MCF 10A (cell line): ENCODE results near the gene GGACT. TPM values are rescaled to one million over a fixed set of nuclear protein-coding genes. Genes with fewer than 3 reads are reported as not detected.

Experiments used
- BruUV-seq: library from RNA; stranded (reverse); fragments of 400-500 nt; replicated peaks from 2 replicates; lab custom pipeline; 2021; lab: Mats Ljungman, UMichigan
- CTCF ChIA-PET: fragments of 300-600 bp; sonication (Branson Sonifier 250); formaldehyde crosslinking; extraction: SDS; loops from one replicate; lab custom pipeline; 2021; ENCODE audit warnings: antibody characterized with exemption, inconsistent platforms; lab: Yijun Ruan, JAX
- POLR2A ChIA-PET: fragments of 300-600, 350-650 bp; sonication (Branson Sonifier 250); formaldehyde crosslinking; extraction: SDS; loops from one replicate; lab custom pipeline; 2020; ENCODE audit warnings: antibody characterized with exemption, inconsistent platforms; lab: Yijun Ruan, JAX
- DNase-seq: peaks from one replicate; pipeline ENCODE4 v3.0.0-alpha.2; 2018; ENCODE audit not compliant: unreplicated experiment
- H3K27ac Mint-ChIP-seq: one replicate; pipeline ENCODE4 v1.8.0; 2022; ENCODE audit warnings: mild to moderate bottlenecking, low read depth, mixed read lengths; ENCODE audit not compliant: unreplicated experiment
- H3K27me3 Mint-ChIP-seq: one replicate; pipeline ENCODE4 v1.8.0; 2022; ENCODE audit warnings: mixed read lengths; ENCODE audit not compliant: insufficient read depth, unreplicated experiment
- H3K36me3 Mint-ChIP-seq: one replicate; pipeline ENCODE4 v1.8.0; 2022; ENCODE audit warnings: mild to moderate bottlenecking, moderate library complexity, mixed read lengths; ENCODE audit not compliant: insufficient read depth, unreplicated experiment
- H3K4me1 Mint-ChIP-seq: one replicate; pipeline ENCODE4 v1.8.0; 2022; ENCODE audit warnings: mixed read lengths; ENCODE audit not compliant: insufficient read depth, unreplicated experiment
- H3K4me3 Mint-ChIP-seq: one replicate; pipeline ENCODE4 v1.8.0; 2022; ENCODE audit warnings: mild to moderate bottlenecking, moderate library complexity, mixed read lengths; ENCODE audit not compliant: unreplicated experiment
- H3K9me3 Mint-ChIP-seq: one replicate; pipeline ENCODE4 v1.8.0; 2022; ENCODE audit warnings: mixed read lengths; ENCODE audit not compliant: unreplicated experiment
- CTCF ChIP-seq: fragments of 200-600 bp; IDR thresholded peaks from one replicate; pipeline ENCODE4 v1.8.0; 2022; ENCODE audit warnings: antibody characterized with exemption, mild to moderate bottlenecking; ENCODE audit not compliant: unreplicated experiment
- intact Hi-C: fragments of 100-400 bp; cut with micrococcal nuclease; formaldehyde crosslinking; loops from 2 replicates; pipeline ENCODE4 v1.14.1; 2022
- total RNA-seq: library from RNA; stranded (reverse); gene quantifications from 2 replicates; pipeline ENCODE4 v1.2.3, GENCODE V29; 2022

The GGACT gene
- total RNA-seq, 1 experiment from 2014 or later = 8.1 TPM

- H3K36me3 Mint-ChIP-seq = peaks cover 24% of the 10 kb centered on the region
- intact Hi-C loops = no loop called here
- no peak for TF ChIP-seq CTCF
- H3K27ac Mint-ChIP-seq = peak overlapping the region; percentile 24
- ChIA-PET POLR2A (no interaction called here), CTCF (no interaction called here)
- no peak overlapping the region for H3K4me3 Mint-ChIP-seq
- H3K9me3 Mint-ChIP-seq = no peaks in the 10 kb centered on the region
- BruUV-seq = no TSS peak
- peaks cover 10% of the 10 kb centered on the region for H3K4me1 Mint-ChIP-seq
- no peaks in the 10 kb centered on the region for H3K27me3 Mint-ChIP-seq
- no peak for DNase-seq
Observed at GRCh38 chr13:100608489-100608888, 19.9 kb upstream of the GGACT start.

- no peak for DNase-seq
- Mint-ChIP-seq H3K9me3 (no peaks in the 10 kb centered on the region), H3K4me3 (no peak overlapping the region), H3K36me3 (peaks cover 17% of the 10 kb centered on the region), H3K27me3 (no peaks in the 10 kb centered on the region), H3K4me1 (no peaks in the 10 kb centered on the region), H3K27ac (no peak overlapping the region)
- intact Hi-C loops = no loop called here
- no TSS peak for BruUV-seq
- no peak for TF ChIP-seq CTCF
- CTCF ChIA-PET = interaction anchor here (0.6 kb wide), 1 partner anchor 16 kb away, joined by 3 read pairs; no protein-coding TSS in a partner anchor
- POLR2A ChIA-PET = interaction anchor here (0.6 kb wide), 1 partner anchor 127 kb away, joined by 3 read pairs; no protein-coding TSS in a partner anchor
Observed at GRCh38 chr13:100604918-100605710, 16.5 kb upstream of the GGACT start.

- no peak overlapping the region for H3K4me3 Mint-ChIP-seq
- peaks cover 16% of the 10 kb centered on the region for H3K36me3 Mint-ChIP-seq
- no peaks in the 10 kb centered on the region for H3K9me3 Mint-ChIP-seq
- ChIA-PET CTCF (interaction anchor here (0.8 kb wide), 2 partner anchors 30 to 290 kb away, joined by 4 to 7 read pairs; no protein-coding TSS in a partner anchor), POLR2A (no interaction called here)
- H3K27ac Mint-ChIP-seq = no peak overlapping the region
- H3K4me1 Mint-ChIP-seq = no peaks in the 10 kb centered on the region
- intact Hi-C loops = no loop called here
- BruUV-seq = no TSS peak
- no peak for DNase-seq
- H3K27me3 Mint-ChIP-seq = no peaks in the 10 kb centered on the region
- no peak for TF ChIP-seq CTCF
Observed at GRCh38 chr13:100602493-100603111, 14.0 kb upstream of the GGACT start.

GRCh38 chr13:100601716-100602115, 13.1 kb upstream of the GGACT start:
- Mint-ChIP-seq H3K9me3 (no peaks in the 10 kb centered on the region), H3K27ac (no peak overlapping the region), H3K36me3 (peaks cover 11% of the 10 kb centered on the region), H3K4me3 (no peak overlapping the region), H3K27me3 (no peaks in the 10 kb centered on the region), H3K4me1 (no peaks in the 10 kb centered on the region)
- CTCF ChIA-PET = no interaction called here
- BruUV-seq = no TSS peak
- POLR2A ChIA-PET = no interaction called here
- DNase-seq = no peak
- intact Hi-C loops = no loop called here
- TF ChIP-seq CTCF = no peak
